PC-9 (cell line): ENCODE measurements around the gene CELF1. TPM values are rescaled to one million over a fixed set of nuclear protein-coding genes. Genes with fewer than 3 reads are reported as not detected.

ENCODE experiments used
- BruUV-seq: library from RNA; stranded (reverse); fragments of 400-500 nt; replicated peaks from 2 replicates; lab custom pipeline; 2021; lab: Mats Ljungman, UMichigan
- CTCF ChIA-PET: fragments of 300-600 bp; sonication (Branson Sonifier 250); formaldehyde crosslinking; loops from one replicate; lab custom pipeline; 2022; ENCODE audit warnings: antibody characterized with exemption; lab: Charles Lee
- POLR2A ChIA-PET: fragments of 300-600 bp; sonication (Branson Sonifier 250); formaldehyde crosslinking; loops from one replicate; lab custom pipeline; 2022; ENCODE audit warnings: antibody characterized with exemption; ENCODE audit not compliant: unreplicated experiment; lab: Charles Lee
- DNase-seq, 2 experiments: peaks; one replicate each; pipeline versions ENCODE4 v3.0.0 to v3.0.0-alpha.2; 2015 to 2022; ENCODE audit warnings: mixed read lengths in 1 of 2
- H2AFZ ChIP-seq: fragments of 200-600 bp; sonication (generic); 2 replicates; pipeline ENCODE4 v1.8.1; 2017; ENCODE audit warnings: antibody characterized with exemption
- H3F3A ChIP-seq: fragments of 200-600 bp; sonication (generic); 2 replicates; pipeline ENCODE4 v1.8.1; 2017; ENCODE audit warnings: antibody characterized with exemption, mild to moderate bottlenecking, low read depth; ENCODE audit not compliant: insufficient read depth
- H3K27ac ChIP-seq: fragments of 200-600 bp; sonication (generic); 2 replicates; pipeline ENCODE4 v1.6.1; 2016; ENCODE audit warnings: mixed run types
- H3K27me3 ChIP-seq: fragments of 200-600 bp; sonication (generic); 2 replicates; pipeline ENCODE4 v1.6.1; 2016; ENCODE audit warnings: low read depth, mixed run types; ENCODE audit not compliant: insufficient read depth
- H3K36me3 ChIP-seq: fragments of 200-600 bp; sonication (generic); 2 replicates; pipeline ENCODE4 v1.6.1; 2016; ENCODE audit warnings: low read depth, mixed run types
- H3K4me1 ChIP-seq: fragments of 200-600 bp; sonication (generic); replicated peaks from 2 replicates; pipeline ENCODE4 v1.6.1; 2016; ENCODE audit warnings: mixed run types; ENCODE audit not compliant: insufficient read depth
- H3K4me2 ChIP-seq: fragments of 200-600 bp; sonication (generic); 2 replicates; pipeline ENCODE4 v1.6.1; 2017; ENCODE audit warnings: mixed run types
- H3K4me3 ChIP-seq: fragments of 200-600 bp; sonication (generic); 2 replicates; pipeline ENCODE4 v1.6.1; 2016; ENCODE audit warnings: mixed run types
- H3K79me2 ChIP-seq: fragments of 200-600 bp; sonication (generic); 2 replicates; pipeline ENCODE4 v1.6.1; 2017; ENCODE audit warnings: low read depth, mixed run types
- H3K9me2 ChIP-seq: fragments of 200-600 bp; sonication (generic); 2 replicates; pipeline ENCODE4 v1.8.1; 2017; ENCODE audit warnings: mild to moderate bottlenecking; ENCODE audit not compliant: insufficient read depth
- H3K9me3 ChIP-seq: fragments of 200-600 bp; sonication (generic); 2 replicates; pipeline ENCODE4 v1.8.1; 2016; ENCODE audit warnings: low read depth; ENCODE audit not compliant: insufficient read depth
- H4K20me1 ChIP-seq: fragments of 200-600 bp; sonication (generic); 2 replicates; pipeline ENCODE4 v1.8.1; 2017; ENCODE audit not compliant: insufficient read depth
- CTCF ChIP-seq: fragments of 200-600 bp; sonication (generic); conservative IDR thresholded peaks from 2 replicates; pipeline ENCODE4 v1.6.1; 2017; ENCODE audit warnings: mixed run types, antibody characterized with exemption, mild to moderate bottlenecking, moderate library complexity
- EZH2 ChIP-seq: fragments of 200-600 bp; sonication (generic); IDR thresholded peaks from 2 replicates; pipeline ENCODE4 v1.8.0; 2017; ENCODE audit warnings: antibody characterized with exemption, low read depth
- intact Hi-C: fragments of 100-400 bp; cut with micrococcal nuclease; formaldehyde crosslinking; loops from one replicate; pipeline ENCODE4 v1.10.0; 2022; ENCODE audit not compliant: unreplicated experiment
- total RNA-seq: library from RNA; stranded (reverse); gene quantifications from 2 replicates; pipeline ENCODE4 v1.2.3, GENCODE V29; 2021

Gene CELF1
- total RNA-seq, 1 experiment from 2014 or later, result 165 TPM

DNA sequence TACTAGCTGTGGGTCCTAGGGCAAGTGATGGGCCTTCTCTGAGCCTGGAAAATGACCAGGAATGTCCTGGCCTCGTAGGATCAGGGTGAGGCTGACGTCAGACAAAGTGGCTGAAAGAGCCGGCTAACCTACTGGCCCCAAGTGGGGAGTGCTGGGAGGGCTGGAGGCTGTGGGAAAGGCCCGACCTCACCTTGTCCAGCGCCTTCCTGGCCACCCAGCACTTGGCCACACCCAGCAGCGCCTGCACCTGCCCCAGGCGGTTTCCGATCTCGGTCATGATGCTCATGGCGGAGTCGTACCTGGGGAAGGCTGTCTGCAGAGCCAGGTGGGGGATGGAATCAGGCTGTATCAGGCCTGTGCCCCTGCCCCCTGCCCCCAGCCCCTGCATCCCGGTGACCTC lies 111.5 kb downstream of the CELF1 start:
- Histone ChIP-seq H3F3A (no peaks in the 10 kb centered on the region), H3K4me1 (no peaks in the 10 kb centered on the region), H3K27ac (no peak overlapping the region), H3K79me2 (no peaks in the 10 kb centered on the region), H3K4me3 (no peak overlapping the region), H3K36me3 (no peaks in the 10 kb centered on the region), H4K20me1 (no peaks in the 10 kb centered on the region), H3K9me2 (no peaks in the 10 kb centered on the region), H3K9me3 (no peaks in the 10 kb centered on the region), H2AFZ (no peak overlapping the region), H3K4me2 (no peak overlapping the region), H3K27me3 (no peaks in the 10 kb centered on the region)
- ChIA-PET POLR2A (no interaction called here), CTCF (no interaction called here)
- no TSS peak for BruUV-seq
- no peak for DNase-seq
- intact Hi-C loops, result no loop called here
- TF ChIP-seq CTCF (no peak), EZH2 (no peak)

- Histone ChIP-seq H3K36me3 (no peaks in the 10 kb centered on the region), H3K4me2 (no peak overlapping the region), H2AFZ (no peak overlapping the region), H3K79me2 (no peaks in the 10 kb centered on the region), H3K9me2 (no peaks in the 10 kb centered on the region), H4K20me1 (no peaks in the 10 kb centered on the region), H3K4me1 (no peaks in the 10 kb centered on the region), H3K9me3 (no peaks in the 10 kb centered on the region), H3K27me3 (no peaks in the 10 kb centered on the region), H3F3A (no peaks in the 10 kb centered on the region), H3K4me3 (no peak overlapping the region), H3K27ac (no peak overlapping the region)
- ChIA-PET POLR2A (no interaction called here), CTCF (no interaction called here)
- TF ChIP-seq EZH2 (no peak), CTCF (no peak)
- intact Hi-C loops, result no loop called here
- BruUV-seq, result no TSS peak
- DNase-seq, result no peak
Measured at GRCh38 chr11:47440054-47440476, 112.9 kb downstream of the CELF1 start.

DNA sequence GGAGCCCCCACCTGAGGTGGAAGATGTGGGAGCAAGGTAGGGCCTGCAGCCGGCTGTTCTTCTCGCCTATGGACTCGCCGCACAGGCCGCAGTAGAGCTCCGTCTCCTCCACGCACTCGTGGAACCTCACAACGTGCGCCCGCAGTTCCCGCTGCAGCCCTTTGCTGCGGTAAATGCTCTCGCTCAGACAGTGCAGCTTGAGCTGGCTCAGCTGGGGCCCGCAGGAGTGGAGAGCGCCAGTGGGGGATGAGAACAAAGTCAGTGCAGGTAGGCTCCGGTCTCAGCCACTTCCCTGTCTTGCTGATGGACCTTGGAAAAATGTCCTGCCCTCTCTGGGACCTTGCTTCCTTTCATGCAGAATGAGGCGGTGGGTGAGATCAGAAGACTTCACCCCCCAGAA lies 114.2 kb downstream of the CELF1 start:
- no TSS peak for BruUV-seq
- TF ChIP-seq CTCF (no peak), EZH2 (no peak)
- Histone ChIP-seq H3K4me2 (no peak overlapping the region), H3K36me3 (no peaks in the 10 kb centered on the region), H2AFZ (no peak overlapping the region), H3K4me3 (no peak overlapping the region), H3K79me2 (no peaks in the 10 kb centered on the region), H3K27ac (no peak overlapping the region), H4K20me1 (no peaks in the 10 kb centered on the region), H3K9me3 (no peaks in the 10 kb centered on the region), H3K9me2 (no peaks in the 10 kb centered on the region), H3F3A (peaks cover 6% of the 10 kb centered on the region; the same call in 1 of the 2 replicates), H3K27me3 (no peaks in the 10 kb centered on the region), H3K4me1 (no peaks in the 10 kb centered on the region)
- ChIA-PET CTCF (interaction anchor here (0.6 to 0.8 kb wide), 2 partner anchors 46 to 52 kb away, joined by 4 to 5 read pairs; no protein-coding TSS in a partner anchor), POLR2A (no interaction called here)
- intact Hi-C loops, result no loop called here
- no peak for DNase-seq
